A549 (cell line): ENCODE results near the gene WDR77.

Experiments used
- CHD4 ChIP-seq: fragments of 200-600 bp; sonication (generic); IDR thresholded peaks from 2 replicates; pipeline ENCODE4 v1.6.1; 2016; ENCODE audit warnings: antibody characterized with exemption, mild to moderate bottlenecking, borderline replicate concordance
- CTCF ChIP-seq: fragments of >200 bp; sonication (Bioruptor Twin); formaldehyde crosslinking; IDR thresholded peaks from 3 replicates; pipeline ENCODE4 v1.5.1; 2016
- E2F6 ChIP-seq: IDR thresholded peaks from 2 replicates; pipeline ENCODE4 v1.6.1; 2012; ENCODE audit warnings: low read depth, borderline replicate concordance
- ESRRA ChIP-seq: fragments of 150-350 bp; IDR thresholded peaks from 2 replicates; pipeline ENCODE4 v1.6.1; 2014; ENCODE audit warnings: mild to moderate bottlenecking, low read length, borderline replicate concordance
- HMGXB4 ChIP-seq: fragments of 250-450 bp; sonication (Bioruptor Pico); IDR thresholded peaks from 2 replicates; pipeline ENCODE4 v1.5.0; 2021; ENCODE audit warnings: mild to moderate bottlenecking, moderate library complexity, borderline replicate concordance
- KDM5A ChIP-seq: fragments of 200-600 bp; sonication (generic); IDR thresholded peaks from 2 replicates; pipeline ENCODE4 v1.6.1; 2016; ENCODE audit warnings: antibody characterized with exemption, mild to moderate bottlenecking
- MAX ChIP-seq: IDR thresholded peaks from 2 replicates; pipeline ENCODE4 v1.6.1; 2012
- MYC ChIP-seq: IDR thresholded peaks from 2 replicates; pipeline ENCODE4 v1.6.1; 2012; ENCODE audit warnings: mild to moderate bottlenecking, inconsistent platforms, low read length, improper control_type of control experiment, borderline replicate concordance
- POLR2A ChIP-seq: IDR thresholded peaks from 2 replicates; pipeline ENCODE4 v1.6.1; 2012; ENCODE audit warnings: mild to moderate bottlenecking, low read length
- REST ChIP-seq: fragments of 200-600 bp; sonication (generic); IDR thresholded peaks from 2 replicates; pipeline ENCODE4 v1.6.1; 2016; ENCODE audit warnings: antibody characterized with exemption, mild to moderate bottlenecking, moderate library complexity
- SMC3 ChIP-seq: fragments of >200 bp; sonication (Bioruptor Twin); formaldehyde crosslinking; IDR thresholded peaks from 3 replicates; pipeline ENCODE4 v1.6.1; 2018; ENCODE audit warnings: inconsistent platforms

GRCh38 chr1:111466480-111466879, 17.4 kb upstream of the WDR77 start:
- TF ChIP-seq CTCF (no peak), CHD4 (no peak), POLR2A (no peak), KDM5A (no peak), REST (no peak), HMGXB4 (CRISPR knock-in tag) (no peak), MAX (no peak), MYC (no peak), ESRRA (no peak), SMC3 (no peak), E2F6 (no peak)
